SK-N-SH treated with all-trans-retinoic acid at 6 μM for 48 hours (cell line): Measurements from ENCODE around the gene COL26A1.

Source experiments
- ARNTL ChIP-seq: fragments of 450-650 bp; formaldehyde crosslinking; IDR thresholded peaks from 2 replicates; pipeline ENCODE4 v1.5.0; 2020; ENCODE audit warnings: low read depth, mild to moderate bottlenecking, moderate library complexity, borderline replicate concordance
- POU6F1 ChIP-seq: fragments of 250-450 bp; sonication (Bioruptor Pico); IDR thresholded peaks from 2 replicates; pipeline ENCODE4 v1.8.0; 2021; ENCODE audit warnings: low read depth, mild to moderate bottlenecking, moderate library complexity, borderline replicate concordance

GRCh38 chr7:101374990-101375389 is 12.3 kb downstream of the COL26A1 start:
- no peak for TF ChIP-seq POU6F1 (CRISPR knock-in tag)
- TF ChIP-seq ARNTL (CRISPR knock-in tag) = no peak
